Measurements from ENCODE around the gene XRN2. TPM values are rescaled to one million over a fixed set of nuclear protein-coding genes. Genes with fewer than 3 reads are reported as not detected.

The XRN2 gene
- polyA plus RNA-seq, 2 of the 4 experiments (the other 2 are of a cell fraction), result 125 to 192 TPM

DNA sequence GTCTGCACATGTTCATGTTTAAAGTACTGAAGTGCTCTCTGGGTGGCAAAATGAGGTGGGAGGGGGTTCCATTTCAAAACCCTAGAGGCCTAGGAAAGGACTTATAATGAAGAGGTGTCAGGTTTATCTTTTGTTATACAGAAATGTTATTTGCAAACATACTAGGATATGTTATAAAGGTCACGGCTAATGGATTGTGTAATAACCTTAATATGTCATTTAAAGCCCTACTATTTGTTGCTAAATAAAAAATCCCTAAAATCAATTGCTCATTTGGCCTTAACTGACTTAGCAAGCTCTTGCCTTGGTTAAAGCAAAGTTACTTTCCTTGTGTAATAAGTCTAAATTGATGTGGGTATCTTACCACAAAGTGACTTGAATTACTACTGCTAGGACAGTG lies 85.4 kb downstream of the XRN2 start (continued):
- TF ChIP-seq, protein P1, sequence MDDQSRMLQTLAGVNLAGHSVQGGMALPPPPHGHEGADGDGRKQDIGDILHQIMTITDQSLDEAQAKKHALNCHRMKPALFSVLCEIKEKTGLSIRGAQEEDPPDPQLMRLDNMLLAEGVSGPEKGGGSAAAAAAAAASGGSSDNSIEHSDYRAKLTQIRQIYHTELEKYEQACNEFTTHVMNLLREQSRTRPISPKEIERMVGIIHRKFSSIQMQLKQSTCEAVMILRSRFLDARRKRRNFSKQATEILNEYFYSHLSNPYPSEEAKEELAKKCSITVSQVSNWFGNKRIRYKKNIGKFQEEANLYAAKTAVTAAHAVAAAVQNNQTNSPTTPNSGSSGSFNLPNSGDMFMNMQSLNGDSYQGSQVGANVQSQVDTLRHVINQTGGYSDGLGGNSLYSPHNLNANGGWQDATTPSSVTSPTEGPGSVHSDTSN (IDR thresholded peaks at IDR 0.05), result no peak

DNA sequence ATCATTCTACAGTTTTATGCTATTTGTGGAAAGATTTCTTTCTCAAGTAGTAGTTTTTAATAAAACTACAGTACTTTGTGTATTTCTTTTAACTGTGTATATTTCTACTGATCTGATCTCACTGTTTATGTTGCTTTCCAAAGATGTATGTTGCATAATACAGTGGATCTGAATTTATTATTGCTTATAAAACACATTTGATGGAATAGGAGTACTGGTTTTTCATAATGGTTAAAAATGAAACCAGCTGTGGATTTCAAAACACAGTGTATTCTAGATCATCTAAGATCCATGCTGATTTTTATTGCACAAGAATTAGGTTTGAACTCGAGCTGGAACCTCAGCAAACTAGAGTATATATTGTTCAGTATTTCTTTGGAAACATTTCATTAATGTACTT lies 86.2 kb downstream of the XRN2 start:
- FAIRE-seq, result peak; percentile 81
- no peak for DNase-seq (ENCODE audit: low read depth in 1 of 2, low spot score in 1 of 2)
- Histone ChIP-seq H3K4me1 (no peaks in the 10 kb centered on the region), H3K27ac (no peak overlapping the region), H3K4me3 (no peak overlapping the region), H3K4me2 (no peak overlapping the region), H3K9me3 (no peaks in the 10 kb centered on the region)
- WGBS (ENCODE audit: missing lambda C conversion rate), result 0% methylated on average over 1 of the region's 1 CpG
- no peak for TF ChIP-seq FOSB (CRISPR knock-in tag; IDR thresholded peaks at IDR 0.05)
- TF ChIP-seq RAD21 (conservative IDR thresholded peaks at IDR 0.05 in 1 of 2, IDR thresholded peaks at IDR 0.05 in 1 of 2), result no peak
- TF ChIP-seq, protein P2, sequence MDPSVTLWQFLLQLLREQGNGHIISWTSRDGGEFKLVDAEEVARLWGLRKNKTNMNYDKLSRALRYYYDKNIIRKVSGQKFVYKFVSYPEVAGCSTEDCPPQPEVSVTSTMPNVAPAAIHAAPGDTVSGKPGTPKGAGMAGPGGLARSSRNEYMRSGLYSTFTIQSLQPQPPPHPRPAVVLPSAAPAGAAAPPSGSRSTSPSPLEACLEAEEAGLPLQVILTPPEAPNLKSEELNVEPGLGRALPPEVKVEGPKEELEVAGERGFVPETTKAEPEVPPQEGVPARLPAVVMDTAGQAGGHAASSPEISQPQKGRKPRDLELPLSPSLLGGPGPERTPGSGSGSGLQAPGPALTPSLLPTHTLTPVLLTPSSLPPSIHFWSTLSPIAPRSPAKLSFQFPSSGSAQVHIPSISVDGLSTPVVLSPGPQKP (IDR thresholded peaks at IDR 0.05; ENCODE audit: low read depth, low read length), result no peak
- ChIA-PET POLR2A (interaction anchor here (1.6 kb wide), 1 partner anchor 86 kb away, joined by 5 read pairs; the partner anchor contains the start of gene XRN2), CTCF (interaction anchor here (1.7 to 2.5 kb wide), 2 partner anchors 116 to 154 kb away, joined by 7 to 10 read pairs; no protein-coding TSS in a partner anchor)
- no peak for ATAC-seq

DNA sequence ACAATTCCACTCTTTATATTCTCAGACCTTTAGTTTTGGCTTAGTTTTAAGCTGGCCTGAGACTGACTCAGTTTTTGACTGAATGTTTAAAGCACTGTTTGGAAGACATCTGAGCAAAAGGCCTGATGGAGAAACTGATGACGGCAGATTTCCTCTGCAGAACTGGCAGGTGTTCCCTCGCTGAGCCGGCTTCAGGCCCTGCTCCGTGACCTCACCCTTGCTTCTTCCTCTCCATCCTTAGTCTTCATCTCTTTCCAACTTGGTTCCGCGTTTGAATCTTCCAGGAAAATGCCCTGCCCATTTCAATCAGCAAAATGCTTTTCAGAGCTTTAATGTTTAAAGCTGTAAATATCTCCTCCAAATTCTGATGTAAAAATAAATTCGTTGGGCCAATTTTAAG lies 87.6 kb downstream of the XRN2 start:
- TF ChIP-seq KDM5A (IDR thresholded peaks at IDR 0.05) (no peak), NFE2L2 (conservative IDR thresholded peaks at IDR 0.05; ENCODE audit: low read length) (no peak)
- TF ChIP-seq, protein P1 (IDR thresholded peaks at IDR 0.05), result no peak
- no peak overlapping the region for H3K4me3 ChIP-seq
- H3K4me2 ChIP-seq, result no peak overlapping the region
- H3K4me1 ChIP-seq, result no peaks in the 10 kb centered on the region
- ATAC-seq (no peak), FAIRE-seq (no peak), DNase-seq (ENCODE audit: low read depth in 1 of 2, low spot score in 1 of 2) (no peak)
- H3K27ac ChIP-seq, result no peak overlapping the region
- WGBS (ENCODE audit: missing lambda C conversion rate), result 95% methylated on average over 7 of the region's 7 CpGs
- ChIA-PET CTCF (interaction anchor here (1.0 to 2.5 kb wide), 3 partner anchors 115 to 181 kb away, joined by 3 to 10 read pairs (median 7); no protein-coding TSS in a partner anchor), POLR2A (interaction anchor here (1.6 kb wide), 1 partner anchor 88 kb away, joined by 5 read pairs; the partner anchor contains the start of gene XRN2)
- H3K9me3 ChIP-seq, result no peaks in the 10 kb centered on the region

DNA sequence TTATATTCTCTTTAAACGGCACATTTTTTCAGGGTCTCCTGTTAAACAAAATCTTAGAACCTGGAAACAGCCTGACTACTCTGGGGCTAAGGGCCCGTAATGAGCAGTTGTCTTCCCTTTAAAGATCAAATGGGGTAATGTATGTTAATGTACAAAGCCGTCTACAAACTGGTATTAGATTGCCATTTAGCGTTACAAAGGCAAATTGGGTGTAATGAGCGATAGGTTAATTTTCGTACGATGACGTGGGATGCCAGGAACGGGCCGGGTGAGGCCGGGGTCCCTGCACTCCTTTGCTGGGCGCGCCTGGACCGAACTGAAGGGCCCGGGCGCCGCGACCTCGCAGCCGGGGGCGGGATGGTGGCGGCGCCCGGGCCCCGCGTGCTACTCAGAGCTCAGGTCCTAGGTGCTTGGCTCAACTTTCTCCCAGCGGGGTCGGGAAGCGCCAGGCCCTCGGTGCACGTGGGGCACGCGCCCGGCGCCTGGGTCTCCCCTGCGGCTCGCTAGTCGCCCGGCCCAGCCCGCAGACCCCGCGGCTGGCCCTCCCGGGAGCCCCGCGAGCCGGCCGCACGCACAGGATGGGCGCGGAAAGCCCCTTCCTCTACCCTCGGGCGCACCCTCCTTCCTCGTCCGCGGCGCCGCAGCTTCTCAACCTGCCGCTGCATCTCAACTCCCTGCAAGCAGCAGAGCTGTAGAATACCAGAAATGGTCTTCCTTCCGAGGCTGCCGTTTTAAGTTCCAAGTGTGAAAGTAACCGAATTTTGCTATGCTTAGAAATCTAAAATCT lies 88.2 kb downstream of the XRN2 start:
- Histone ChIP-seq H3K4me1 (no peaks in the 10 kb centered on the region), H3K9me3 (no peaks in the 10 kb centered on the region), H3K27ac (no peak overlapping the region), H3K4me3 (no peak overlapping the region), H3K4me2 (no peak overlapping the region)
- ChIA-PET CTCF (interaction anchor here (1.0 to 2.5 kb wide), 3 partner anchors 114 to 181 kb away, joined by 3 to 10 read pairs (median 7); no protein-coding TSS in a partner anchor), POLR2A (interaction anchor here (1.6 kb wide), 1 partner anchor 88 kb away, joined by 5 read pairs; the partner anchor contains the start of gene XRN2)
- 96% methylated on average over 58 of the region's 61 CpGs for WGBS (ENCODE audit: missing lambda C conversion rate)
- no peak for TF ChIP-seq NFE2L2 (conservative IDR thresholded peaks at IDR 0.05; ENCODE audit: low read length)
- TF ChIP-seq RFX5 (IDR thresholded peaks at IDR 0.05), result no peak
- TF ChIP-seq FOSL2 (IDR thresholded peaks at IDR 0.05), result no peak
- no peak for TF ChIP-seq FOSL2 (CRISPR knock-in tag; IDR thresholded peaks at IDR 0.05)
- TF ChIP-seq, protein P3, sequence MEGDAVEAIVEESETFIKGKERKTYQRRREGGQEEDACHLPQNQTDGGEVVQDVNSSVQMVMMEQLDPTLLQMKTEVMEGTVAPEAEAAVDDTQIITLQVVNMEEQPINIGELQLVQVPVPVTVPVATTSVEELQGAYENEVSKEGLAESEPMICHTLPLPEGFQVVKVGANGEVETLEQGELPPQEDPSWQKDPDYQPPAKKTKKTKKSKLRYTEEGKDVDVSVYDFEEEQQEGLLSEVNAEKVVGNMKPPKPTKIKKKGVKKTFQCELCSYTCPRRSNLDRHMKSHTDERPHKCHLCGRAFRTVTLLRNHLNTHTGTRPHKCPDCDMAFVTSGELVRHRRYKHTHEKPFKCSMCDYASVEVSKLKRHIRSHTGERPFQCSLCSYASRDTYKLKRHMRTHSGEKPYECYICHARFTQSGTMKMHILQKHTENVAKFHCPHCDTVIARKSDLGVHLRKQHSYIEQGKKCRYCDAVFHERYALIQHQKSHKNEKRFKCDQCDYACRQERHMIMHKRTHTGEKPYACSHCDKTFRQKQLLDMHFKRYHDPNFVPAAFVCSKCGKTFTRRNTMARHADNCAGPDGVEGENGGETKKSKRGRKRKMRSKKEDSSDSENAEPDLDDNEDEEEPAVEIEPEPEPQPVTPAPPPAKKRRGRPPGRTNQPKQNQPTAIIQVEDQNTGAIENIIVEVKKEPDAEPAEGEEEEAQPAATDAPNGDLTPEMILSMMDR (IDR thresholded peaks at IDR 0.05), result no peak
- TF ChIP-seq PHF8 (IDR thresholded peaks at IDR 0.05; ENCODE audit: borderline replicate concordance, low read depth), result no peak
- TF ChIP-seq, protein P4, sequence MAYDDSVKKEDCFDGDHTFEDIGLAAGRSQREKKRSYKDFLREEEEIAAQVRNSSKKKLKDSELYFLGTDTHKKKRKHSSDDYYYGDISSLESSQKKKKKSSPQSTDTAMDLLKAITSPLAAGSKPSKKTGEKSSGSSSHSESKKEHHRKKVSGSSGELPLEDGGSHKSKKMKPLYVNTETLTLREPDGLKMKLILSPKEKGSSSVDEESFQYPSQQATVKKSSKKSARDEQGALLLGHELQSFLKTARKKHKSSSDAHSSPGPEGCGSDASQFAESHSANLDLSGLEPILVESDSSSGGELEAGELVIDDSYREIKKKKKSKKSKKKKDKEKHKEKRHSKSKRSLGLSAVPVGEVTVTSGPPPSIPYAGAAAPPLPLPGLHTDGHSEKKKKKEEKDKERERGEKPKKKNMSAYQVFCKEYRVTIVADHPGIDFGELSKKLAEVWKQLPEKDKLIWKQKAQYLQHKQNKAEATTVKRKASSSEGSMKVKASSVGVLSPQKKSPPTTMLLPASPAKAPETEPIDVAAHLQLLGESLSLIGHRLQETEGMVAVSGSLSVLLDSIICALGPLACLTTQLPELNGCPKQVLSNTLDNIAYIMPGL (CRISPR knock-in tag; IDR thresholded peaks at IDR 0.05; ENCODE audit: borderline replicate concordance), result no peak
- DNase-seq (ENCODE audit: low read depth in 1 of 2, low spot score in 1 of 2) (no peak), FAIRE-seq (no peak), ATAC-seq (peak; percentile 22 to 37; a peak in 1 of 6 replicates)

All from A549 (cell line).